Lower leg skin (tissue), 4 donors: ENCODE measurements around the gene GREB1. TPM values are rescaled to one million over a fixed set of nuclear protein-coding genes. Genes with fewer than 3 reads are reported as not detected.
"Not testable (repeated sequence)": the region's sequence is repeated elsewhere in the genome, so short reads cannot be mapped to it uniquely, and the experiment has no call there.

Experiments
- DNase-seq, 2 donors: peaks; one replicate each; pipeline ENCODE4 v3.0.0-alpha.2; 2019; ENCODE audit warnings: low spot score in 2 of 2
- H3K4me3 ChIP-seq: fragments of 200-600 bp; sonication (generic); 2 replicates; pipeline ENCODE4 v1.5.1; 2017; ENCODE audit warnings: mild to moderate bottlenecking, low read depth; ENCODE audit not compliant: poor library complexity, severe bottlenecking
- CTCF ChIP-seq, 3 donors: fragments of 450-650 bp; IDR thresholded peaks; one replicate each; pipeline ENCODE4 v1.5.1; 2016; ENCODE audit warnings: antibody characterized with exemption in 3 of 3, mild to moderate bottlenecking in 3 of 3, moderate library complexity in 2 of 3
- POLR2A ChIP-seq, 2 donors: fragments of 450-650 bp; IDR thresholded peaks; one replicate each; pipeline ENCODE4 v1.6.1; 2016 to 2017; ENCODE audit warnings: antibody characterized with exemption in 2 of 2, mild to moderate bottlenecking in 1 of 2, moderate library complexity in 1 of 2
- WGBS, 2 donors: methylation state at CpG; one replicate each; pipeline ENCODE4 v1.1.5; 2018; 5-methylcytosine and 5-hydroxymethylcytosine counted together
- intact Hi-C: fragments of 100-400 bp; cut with DNase I; formaldehyde crosslinking; loops from one replicate; pipeline ENCODE4 v1.15.0; 2023; ENCODE audit warnings: low total_unique reads
- total RNA-seq, 4 donors: library from RNA; depleted of rRNA; stranded (reverse); fragments of >200 nt; gene quantifications; one replicate each; pipeline ENCODE4 v1.1.0, GENCODE V29; 2016

GREB1 gene
- total RNA-seq, 4 donors from 2014 or later = 2.4 to 12.2 (median 4.0) TPM

- intact Hi-C loops = no loop called here
- TF ChIP-seq CTCF (IDR thresholded peaks at IDR 0.05) (no peak), POLR2A (IDR thresholded peaks at IDR 0.05) (no peak)
- 91 to 93% methylated on average over 11 of the region's 11 CpGs for WGBS, 2 donors
- peak in 1 of 2 donors; percentile 34 for DNase-seq
- H3K4me3 ChIP-seq = no peak overlapping the region
Measured at GRCh38 chr2:11657195-11657594, 123.3 kb downstream of the GREB1 start.

- WGBS, 2 donors = 75% methylated on average over 11 of the region's 11 CpGs
- TF ChIP-seq CTCF (IDR thresholded peaks at IDR 0.05) (no peak), POLR2A (IDR thresholded peaks at IDR 0.05) (no peak)
- intact Hi-C loops = no loop called here
- no peak overlapping the region for H3K4me3 ChIP-seq
- peak in 1 of 2 donors; percentile 60 for DNase-seq
Measured at GRCh38 chr2:11657646-11658045, 123.8 kb downstream of the GREB1 start.

GRCh38 chr2:11658208-11659114 is 124.6 kb downstream of the GREB1 start:
- H3K4me3 ChIP-seq = no peak overlapping the region
- DNase-seq = peak in 1 of 2 donors; percentile 59
- intact Hi-C loops = no loop called here
- no peak for TF ChIP-seq POLR2A (IDR thresholded peaks at IDR 0.05)
- no peak for TF ChIP-seq CTCF (IDR thresholded peaks at IDR 0.05)
- WGBS, 2 donors = 74 to 75% methylated on average over 19 of the region's 19 CpGs

GRCh38 chr2:11659115-11659475 is 125.2 kb downstream of the GREB1 start:
- DNase-seq = peak in 1 of 2 donors; percentile 68
- H3K4me3 ChIP-seq = no peak overlapping the region
- TF ChIP-seq CTCF (IDR thresholded peaks at IDR 0.05) = no peak
- TF ChIP-seq POLR2A (IDR thresholded peaks at IDR 0.05) = no peak
- intact Hi-C loops = no loop called here
- 80 to 85% methylated on average over 11 of the region's 11 CpGs for WGBS, 2 donors

GRCh38 chr2:11659851-11660250 is 126.0 kb downstream of the GREB1 start:
- WGBS, 2 donors = 85 to 95% methylated on average over 9 to 10 of the region's 10 CpGs
- intact Hi-C loops = no loop called here
- peak in 1 of 2 donors; percentile 61 for DNase-seq
- no peak overlapping the region for H3K4me3 ChIP-seq
- TF ChIP-seq CTCF (IDR thresholded peaks at IDR 0.05) = no peak
- no peak for TF ChIP-seq POLR2A (IDR thresholded peaks at IDR 0.05)

GRCh38 chr2:11660396-11660795 is 126.6 kb downstream of the GREB1 start:
- peak in 1 of 2 donors; percentile 62 for DNase-seq
- intact Hi-C loops, H3K4me3 ChIP-seq: not testable (repeated sequence)
- 90 to 94% methylated on average over 2 of the region's 2 CpGs for WGBS, 2 donors
